ENCODE results near the gene KCTD13.
"Not testable (repeated sequence)": the region's sequence is repeated elsewhere in the genome, so short reads cannot be mapped to it uniquely, and the experiment has no call there.

Gene KCTD13

GRCh38 chr16:29889372-29889771 lies 36.7 kb downstream of the KCTD13 start:
- not testable (repeated sequence) for DNase-seq

GRCh38 chr16:29883987-29884386 lies 42.0 kb downstream of the KCTD13 start:
- DNase-seq = no peak

GRCh38 chr16:29881050-29881449 lies 45.0 kb downstream of the KCTD13 start:
- no peak for DNase-seq

- DNase-seq = no peak
These were observed 47.9 kb downstream of the KCTD13 start for GRCh38 chr16:29878172-29878571.

- peak in 13 of 56 donors; percentile 4 to 77 (median 25) for DNase-seq
These were observed 48.6 kb downstream of the KCTD13 start for GRCh38 chr16:29877266-29877961.

GRCh38 chr16:29876594-29877249 lies 49.3 kb downstream of the KCTD13 start:
- DNase-seq = peak in 1 of 56 donors; percentile 46

GRCh38 chr16:29876217-29876593 lies 49.8 kb downstream of the KCTD13 start:
- no peak for DNase-seq

GRCh38 chr16:29875206-29875605 lies 50.8 kb downstream of the KCTD13 start:
- no peak for DNase-seq

- DNase-seq = no peak
These were observed 52.7 kb downstream of the KCTD13 start for GRCh38 chr16:29873319-29873718.

GRCh38 chr16:29871822-29872546 lies 54.0 kb downstream of the KCTD13 start:
- DNase-seq = no peak

GRCh38 chr16:29869067-29869466 lies 57.0 kb downstream of the KCTD13 start:
- not testable (repeated sequence) for DNase-seq

- DNase-seq = peak in 1 of 56 donors; percentile 47
These were observed 57.5 kb downstream of the KCTD13 start for GRCh38 chr16:29868396-29869009.

GRCh38 chr16:29864205-29864604 lies 61.8 kb downstream of the KCTD13 start:
- no peak for DNase-seq

- DNase-seq = peak in 1 of 56 donors; percentile 57
These were observed 62.4 kb downstream of the KCTD13 start for GRCh38 chr16:29863669-29863984.

GRCh38 chr16:29862884-29863668 lies 63.0 kb downstream of the KCTD13 start, which contains the start of gene CDIPT:
Gene CDIPT, minus strand, starts transcription at chr16:29863226. Its CDS starts 369 bp downstream, at chr16:29862857.
- peak; percentile 22 to 99 (median 90) for DNase-seq

GRCh38 chr16:29862383-29862883 lies 63.6 kb downstream of the KCTD13 start:
- DNase-seq = peak in 14 of 56 donors; percentile 4 to 60 (median 32)

- DNase-seq = no peak
These were observed 65.8 kb downstream of the KCTD13 start for GRCh38 chr16:29860218-29860617.

GRCh38 chr16:29858974-29859373 lies 67.1 kb downstream of the KCTD13 start:
- no peak for DNase-seq

- peak in 4 of 56 donors; percentile 19 to 41 (median 28) for DNase-seq
These were observed 67.7 kb downstream of the KCTD13 start for GRCh38 chr16:29858149-29858849.

GRCh38 chr16:29857133-29857760 lies 68.8 kb downstream of the KCTD13 start:
- DNase-seq = no peak
